T-helper 2 cell treated with Interferon-gamma antibody and Interleukin-4, amounts not matched to agents 100 ng/mL and 5 ng/mL, for 36 hours (primary cell): ENCODE measurements around the gene C16orf92. TPM values are rescaled to one million over a fixed set of nuclear protein-coding genes. Genes with fewer than 3 reads are reported as not detected.

Experiments used
- intact Hi-C: fragments of 100-400 bp; cut with micrococcal nuclease; formaldehyde crosslinking; loops from one replicate; pipeline ENCODE4 v1.15.1; 2023
- total RNA-seq: library from RNA; stranded (reverse); gene quantifications from 2 replicates; pipeline ENCODE4 v1.2.3, GENCODE V29; 2022

C16orf92 gene, protein sequence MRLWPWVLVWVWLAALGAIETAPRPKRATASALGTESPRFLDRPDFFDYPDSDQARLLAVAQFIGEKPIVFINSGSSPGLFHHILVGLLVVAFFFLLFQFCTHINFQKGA
- not detected in 2 replicates for total RNA-seq

GRCh38 chr16:30022887-30023286 is at the start of gene C16orf92:
C16orf92 (plus strand) TSS chr16:30023198; CDS start chr16:30023341, 143 bp downstream.
- intact Hi-C loops = no loop called here

GRCh38 chr16:29973384-29974246 is 49.4 kb upstream of the C16orf92 start, which contains the start of gene TAOK2:
TAOK2 (plus strand) TSS chr16:29973868; CDS start chr16:29977773, 3,905 bp downstream.
- intact Hi-C loops = loop anchor here (1.0 kb wide), 3 partner anchors 11 to 47 kb away; partner anchors contain the start of genes INO80E, KCTD13 and TMEM219

DNA sequence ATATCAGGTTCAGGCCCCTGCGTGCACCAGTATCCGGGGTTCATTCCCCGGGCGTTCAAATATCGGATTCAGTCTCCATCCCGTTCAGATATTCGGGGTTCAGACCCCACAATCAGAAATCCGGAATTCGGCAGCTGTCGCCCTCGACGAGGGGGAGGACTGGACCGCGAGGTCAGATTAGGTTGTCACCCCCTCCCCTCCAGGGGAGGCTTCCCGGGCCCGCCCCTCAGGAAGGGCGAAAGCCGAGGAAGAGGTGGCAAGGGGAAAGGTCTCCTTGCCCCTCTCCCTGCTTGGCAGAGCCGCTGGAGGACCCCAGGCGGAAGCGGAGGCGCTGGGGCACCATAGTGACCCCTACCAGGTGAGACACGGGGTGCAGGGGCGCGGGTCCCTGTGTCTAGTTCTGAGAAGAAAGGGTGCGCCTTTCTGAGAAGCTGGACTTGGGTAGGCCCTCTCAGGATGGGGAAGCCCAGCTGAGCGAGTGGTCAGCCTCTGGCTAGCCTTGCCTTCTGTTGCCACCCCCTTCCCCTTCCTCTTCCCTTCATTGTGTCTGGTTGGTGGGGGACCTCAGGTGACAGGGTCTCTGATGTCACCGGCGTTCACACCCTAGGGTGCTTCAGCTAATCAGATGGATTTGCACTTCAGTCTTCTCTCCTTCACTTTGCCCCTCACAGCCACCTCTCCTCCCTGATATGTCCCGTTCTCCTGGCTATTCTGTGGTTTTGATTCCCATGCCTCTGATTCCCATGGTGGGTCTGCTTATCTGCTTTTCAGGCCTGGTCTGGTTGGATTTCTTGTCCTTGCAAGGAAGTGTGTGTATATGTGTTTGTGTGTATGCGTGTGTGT is 48.5 kb upstream of the C16orf92 start:
- intact Hi-C loops = no loop called here

DNA sequence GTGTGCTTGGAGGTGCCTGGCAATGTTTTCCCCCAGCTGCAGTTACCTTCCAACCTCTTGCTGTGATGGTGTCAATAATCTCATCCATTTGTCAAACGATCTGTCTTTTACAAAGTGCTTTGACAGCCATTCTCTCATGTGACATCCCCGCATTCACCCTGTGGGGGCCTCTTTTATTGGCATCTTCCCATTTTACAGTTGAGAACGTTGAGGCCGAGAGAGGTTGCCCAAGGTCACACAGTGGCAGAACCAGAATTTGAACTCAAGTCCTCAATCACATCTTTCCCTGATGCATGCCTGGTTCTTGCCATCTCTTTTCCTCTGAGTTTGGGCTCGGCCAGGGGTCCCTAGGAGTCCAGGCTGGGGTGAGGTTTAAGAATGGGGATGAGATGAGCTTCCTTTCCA is 47.9 kb upstream of the C16orf92 start:
- intact Hi-C loops = no loop called here

DNA sequence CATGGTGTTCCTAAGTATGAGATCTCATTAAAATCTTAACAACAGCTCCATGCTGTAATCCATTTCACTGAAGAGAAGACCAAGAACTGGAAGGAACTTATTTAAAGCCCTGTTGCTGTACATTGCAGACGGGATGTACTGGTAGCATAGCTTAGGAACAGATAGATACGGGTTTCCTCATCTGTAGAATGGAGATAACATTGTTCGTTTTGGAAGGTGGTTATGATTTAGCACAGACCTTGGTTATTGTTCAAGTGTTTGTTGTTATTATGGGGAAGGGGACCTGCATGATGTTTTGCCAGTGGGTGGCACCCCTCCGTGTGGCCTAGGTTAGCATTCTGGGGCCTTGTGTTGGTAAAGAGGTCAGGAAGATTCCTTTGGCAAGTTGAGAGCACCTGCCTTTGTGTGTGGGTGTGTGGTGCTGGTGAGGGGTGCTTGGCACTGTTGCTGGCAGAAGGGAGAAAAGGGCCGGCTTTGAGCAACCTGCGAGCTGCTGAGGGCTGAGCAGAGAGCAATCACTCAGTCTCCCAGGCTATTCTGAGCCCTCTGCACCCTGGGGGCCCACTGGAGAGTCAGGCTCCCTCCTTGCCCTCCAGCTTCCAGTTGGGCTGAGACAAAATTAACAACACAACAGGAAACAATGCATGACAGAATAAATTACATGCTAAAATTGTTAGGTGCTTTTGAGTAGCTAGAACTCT is 47.0 kb upstream of the C16orf92 start:
- intact Hi-C loops = no loop called here

GRCh38 chr16:29977063-29977825 is 45.8 kb upstream of the C16orf92 start:
- intact Hi-C loops = no loop called here

DNA sequence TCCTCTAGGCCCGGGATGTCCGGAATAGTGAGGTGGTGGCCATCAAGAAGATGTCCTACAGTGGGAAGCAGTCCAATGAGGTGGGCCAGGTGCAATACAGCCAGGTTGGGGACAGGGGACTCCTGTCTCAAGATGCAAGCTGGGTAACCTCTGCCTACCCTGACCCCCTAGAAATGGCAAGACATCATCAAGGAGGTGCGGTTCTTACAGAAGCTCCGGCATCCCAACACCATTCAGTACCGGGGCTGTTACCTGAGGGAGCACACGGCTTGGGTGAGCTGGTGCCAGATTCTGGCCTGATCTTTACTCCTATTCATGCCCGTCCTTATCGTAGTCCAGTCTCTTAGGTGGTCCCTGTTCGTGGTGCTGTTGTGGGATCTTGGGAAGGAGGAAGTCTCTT is 44.9 kb upstream of the C16orf92 start:
- intact Hi-C loops = no loop called here

DNA sequence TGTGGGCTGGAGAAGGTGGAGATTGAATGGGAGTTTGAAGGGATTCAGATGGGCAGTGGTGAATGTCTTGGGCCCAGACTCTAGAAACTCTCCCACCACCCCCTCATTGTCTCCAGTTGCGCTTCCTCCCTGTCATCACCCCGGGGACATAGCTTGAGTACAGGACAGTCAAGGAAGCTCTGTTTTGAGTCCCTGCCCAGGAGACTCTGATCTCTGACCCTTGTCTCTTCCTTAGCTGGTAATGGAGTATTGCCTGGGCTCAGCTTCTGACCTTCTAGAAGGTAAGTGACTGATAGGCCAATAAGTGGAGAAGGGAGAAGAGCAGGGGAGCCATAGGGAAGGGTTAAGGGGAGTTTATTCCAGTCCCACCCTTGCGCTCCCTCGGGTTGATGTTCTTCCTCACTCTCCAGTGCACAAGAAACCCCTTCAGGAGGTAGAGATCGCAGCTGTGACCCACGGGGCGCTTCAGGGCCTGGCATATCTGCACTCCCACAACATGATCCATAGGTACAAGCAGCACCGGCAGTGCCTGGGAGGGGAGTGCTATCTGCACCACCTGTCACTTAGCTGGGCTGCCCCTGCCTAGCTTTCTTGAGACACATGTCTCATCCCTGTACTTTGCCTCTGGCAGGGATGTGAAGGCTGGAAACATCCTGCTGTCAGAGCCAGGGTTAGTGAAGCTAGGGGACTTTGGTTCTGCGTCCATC is 44.3 kb upstream of the C16orf92 start:
- intact Hi-C loops = no loop called here

DNA sequence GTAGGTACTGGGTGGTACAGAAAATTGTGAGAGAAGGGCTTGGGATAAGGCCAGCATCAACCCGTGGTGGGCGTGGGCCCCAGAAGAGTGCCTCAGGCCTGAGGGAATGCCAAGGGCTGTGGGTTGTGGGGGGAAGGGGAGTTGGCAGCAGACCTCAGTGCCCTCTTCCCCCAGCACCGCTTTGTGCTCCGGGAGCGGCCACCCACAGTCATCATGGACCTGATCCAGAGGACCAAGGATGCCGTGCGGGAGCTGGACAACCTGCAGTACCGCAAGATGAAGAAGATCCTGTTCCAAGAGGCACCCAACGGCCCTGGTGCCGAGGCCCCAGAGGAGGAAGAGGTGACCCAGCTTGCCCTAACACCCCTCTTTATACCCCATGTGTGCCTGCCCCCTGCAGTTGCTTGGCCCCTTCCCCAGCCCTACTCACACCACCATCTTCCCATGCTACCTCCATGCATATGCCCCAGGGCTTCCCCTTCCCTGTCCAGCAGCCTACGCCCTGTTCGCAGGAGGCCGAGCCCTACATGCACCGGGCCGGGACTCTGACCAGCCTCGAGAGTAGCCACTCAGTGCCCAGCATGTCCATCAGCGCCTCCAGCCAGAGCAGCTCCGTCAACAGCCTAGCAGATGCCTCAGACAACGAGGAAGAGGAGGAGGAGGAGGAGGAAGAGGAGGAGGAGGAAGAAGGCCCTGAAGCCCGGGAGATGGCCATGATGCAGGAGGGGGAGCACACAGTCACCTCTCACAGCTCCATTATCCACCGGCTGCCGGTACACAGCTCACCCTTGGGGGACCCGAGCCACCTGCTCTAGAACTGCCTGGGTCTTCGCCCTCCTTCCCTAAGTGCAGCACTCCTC is 40.2 kb upstream of the C16orf92 start:
- intact Hi-C loops = no loop called here

GRCh38 chr16:29983420-29984136 is 39.4 kb upstream of the C16orf92 start:
- intact Hi-C loops = no loop called here

DNA sequence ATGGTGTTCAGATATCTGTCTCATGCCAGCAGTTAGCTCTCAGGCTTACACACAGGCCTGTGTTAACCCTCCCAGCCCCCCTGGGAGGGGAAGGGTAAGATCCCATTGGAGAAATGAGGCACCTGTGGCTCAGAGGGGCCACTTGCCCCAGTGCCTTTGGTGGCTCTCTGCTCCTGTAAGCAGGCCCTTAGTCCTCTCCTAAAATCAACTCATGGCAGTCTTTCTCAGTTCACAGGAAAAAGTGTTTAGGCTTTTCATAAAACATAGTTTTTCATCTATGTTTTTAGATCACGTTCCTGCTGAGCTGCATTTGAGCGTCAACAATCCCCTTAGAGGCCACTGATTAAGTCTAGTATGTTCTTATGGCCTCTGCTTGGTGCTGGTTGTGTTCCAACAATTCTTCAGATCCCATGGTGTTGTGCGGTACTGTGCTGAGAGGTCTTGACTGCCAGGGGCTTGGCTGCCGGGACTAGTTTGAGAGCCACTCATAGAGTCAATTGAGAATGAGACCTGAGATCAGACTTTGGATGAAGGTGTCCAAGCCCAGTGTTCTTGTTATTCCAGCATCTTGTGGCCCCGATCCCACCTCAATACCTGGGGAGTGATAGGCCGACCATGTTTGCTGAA is 38.7 kb upstream of the C16orf92 start:
- intact Hi-C loops = no loop called here

GRCh38 chr16:29984764-29985147 is 38.2 kb upstream of the C16orf92 start:
- intact Hi-C loops = no loop called here

- intact Hi-C loops = no loop called here
Measured at GRCh38 chr16:29985271-29985811, 37.7 kb upstream of the C16orf92 start.

DNA sequence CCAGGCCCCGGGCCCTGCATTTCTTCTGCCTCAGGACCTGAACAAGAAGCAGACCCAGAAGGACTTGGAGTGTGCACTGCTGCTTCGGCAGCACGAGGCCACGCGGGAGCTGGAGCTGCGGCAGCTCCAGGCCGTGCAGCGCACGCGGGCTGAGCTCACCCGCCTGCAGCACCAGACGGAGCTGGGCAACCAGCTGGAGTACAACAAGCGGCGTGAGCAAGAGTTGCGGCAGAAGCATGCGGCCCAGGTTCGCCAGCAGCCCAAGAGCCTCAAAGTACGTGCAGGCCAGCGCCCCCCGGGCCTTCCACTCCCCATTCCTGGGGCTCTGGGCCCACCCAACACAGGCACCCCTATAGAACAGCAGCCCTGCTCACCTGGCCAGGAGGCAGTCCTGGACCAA is 36.8 kb upstream of the C16orf92 start:
- intact Hi-C loops = no loop called here

- intact Hi-C loops = no loop called here
Measured at GRCh38 chr16:29986931-29987330, 36.1 kb upstream of the C16orf92 start.

DNA sequence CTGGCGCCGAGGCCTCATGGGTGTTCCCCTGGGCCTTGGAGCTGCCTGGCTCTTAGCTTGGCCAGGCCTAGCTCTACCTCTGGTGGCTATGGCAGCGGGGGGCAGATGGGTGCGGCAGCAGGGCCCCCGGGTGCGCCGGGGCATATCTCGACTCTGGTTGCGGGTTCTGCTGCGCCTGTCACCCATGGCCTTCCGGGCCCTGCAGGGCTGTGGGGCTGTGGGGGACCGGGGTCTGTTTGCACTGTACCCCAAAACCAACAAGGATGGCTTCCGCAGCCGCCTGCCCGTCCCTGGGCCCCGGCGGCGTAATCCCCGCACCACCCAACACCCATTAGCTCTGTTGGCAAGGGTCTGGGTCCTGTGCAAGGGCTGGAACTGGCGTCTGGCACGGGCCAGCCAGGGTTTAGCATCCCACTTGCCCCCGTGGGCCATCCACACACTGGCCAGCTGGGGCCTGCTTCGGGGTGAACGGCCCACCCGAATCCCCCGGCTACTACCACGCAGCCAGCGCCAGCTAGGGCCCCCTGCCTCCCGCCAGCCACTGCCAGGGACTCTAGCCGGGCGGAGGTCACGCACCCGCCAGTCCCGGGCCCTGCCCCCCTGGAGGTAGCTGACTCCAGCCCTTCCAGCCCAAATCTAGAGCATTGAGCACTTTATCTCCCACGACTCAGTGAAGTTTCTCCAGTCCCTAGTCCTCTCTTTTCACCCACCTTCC is 35.5 kb upstream of the C16orf92 start:
- intact Hi-C loops = no loop called here
